ENCODE measurements around the gene KCNK3.
"Not testable (repeated sequence)": the region's sequence is repeated elsewhere in the genome, so short reads cannot be mapped to it uniquely, and the experiment has no call there.

Gene KCNK3

DNA sequence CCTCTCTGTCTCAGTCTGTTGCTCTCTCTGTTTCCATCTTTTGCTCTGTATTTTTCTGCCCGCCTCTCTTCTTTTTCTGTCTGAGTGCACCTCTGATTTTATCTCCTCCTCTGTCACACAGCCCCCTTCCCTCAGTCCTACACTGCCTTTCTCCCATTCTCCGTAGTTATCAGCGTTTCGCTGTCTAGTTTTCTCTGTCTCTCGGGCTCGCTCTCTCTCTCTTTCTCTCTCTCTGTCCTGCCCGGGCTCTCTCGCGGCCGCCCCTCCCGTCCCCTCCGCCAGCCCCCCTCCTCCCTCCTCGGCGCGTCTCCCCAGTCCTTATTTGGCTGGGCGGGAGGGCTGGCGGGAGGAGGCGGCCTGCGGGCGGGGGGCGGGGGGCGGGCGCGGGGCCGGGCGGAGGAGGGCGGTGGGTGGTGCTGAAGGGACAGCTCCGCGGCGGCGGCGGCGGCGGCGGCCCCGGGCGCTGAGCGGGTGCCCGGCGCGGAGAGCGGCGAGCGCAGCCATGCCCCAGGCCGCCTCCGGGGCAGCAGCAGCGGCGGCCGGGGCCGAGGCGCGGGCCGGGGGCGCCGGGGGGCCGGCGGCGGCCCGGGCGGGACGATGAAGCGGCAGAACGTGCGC lies at the start of gene KCNK3:
Gene KCNK3 (plus strand): TSS at position 444 of the 618 bp plus-strand sequence. CDS start 154 bp downstream, at position 598.
- DNase-seq (ENCODE audit: low spot score) = no peak

- DNase-seq (ENCODE audit: low spot score) = no peak
These were observed 48.2 kb upstream of the KCNK3 start for GRCh38 chr2:26644188-26644835.

GRCh38 chr2:26645762-26646161 lies 46.8 kb upstream of the KCNK3 start:
- DNase-seq (ENCODE audit: low spot score) = no peak

GRCh38 chr2:26646986-26647672 lies 45.4 kb upstream of the KCNK3 start:
- no peak for DNase-seq (ENCODE audit: low spot score)

DNA sequence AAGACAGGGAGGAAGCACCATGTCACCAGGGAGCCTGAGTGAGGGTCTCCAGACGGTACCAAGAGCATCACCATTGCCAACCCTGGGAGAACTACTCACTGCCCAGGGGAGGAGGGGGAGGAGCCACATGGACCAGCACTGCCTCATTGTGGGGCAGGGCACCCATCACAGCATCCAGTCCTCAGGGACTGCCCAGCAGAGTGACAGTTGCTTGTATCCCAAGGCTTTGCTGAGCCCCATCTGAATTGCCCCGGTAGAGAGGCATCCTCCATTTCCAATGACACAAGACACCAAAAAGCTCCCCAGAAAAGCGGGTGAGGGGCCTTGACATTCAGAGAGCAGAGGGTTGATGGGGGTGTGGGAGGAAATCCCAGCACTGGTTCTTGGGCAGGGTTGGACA lies 44.5 kb upstream of the KCNK3 start:
- no peak for DNase-seq (ENCODE audit: low spot score)

GRCh38 chr2:26648516-26648915 lies 44.0 kb upstream of the KCNK3 start:
- DNase-seq (ENCODE audit: low spot score) = no peak

DNA sequence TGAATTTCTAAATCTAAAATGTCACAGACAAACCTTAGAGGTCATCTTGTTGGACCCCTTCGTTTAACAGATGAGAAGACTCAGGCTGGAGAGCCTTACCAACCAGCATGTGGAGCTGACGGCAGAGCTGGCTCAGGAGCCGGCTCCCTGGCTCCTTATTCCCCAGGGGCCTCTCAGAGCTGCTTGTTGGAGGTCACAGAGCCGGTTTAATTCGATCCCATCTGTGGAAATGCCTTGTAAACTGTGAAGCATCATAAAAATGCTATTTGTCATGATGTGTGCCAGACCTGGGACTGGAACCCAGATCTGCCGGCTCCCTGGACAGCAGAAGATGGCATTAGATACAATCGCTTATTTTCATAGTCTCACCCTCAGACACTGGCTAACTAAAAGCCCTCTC lies 43.2 kb upstream of the KCNK3 start:
- DNase-seq (ENCODE audit: low spot score) = no peak

GRCh38 chr2:26649992-26650712 lies 42.4 kb upstream of the KCNK3 start:
- DNase-seq (ENCODE audit: low spot score) = no peak

DNA sequence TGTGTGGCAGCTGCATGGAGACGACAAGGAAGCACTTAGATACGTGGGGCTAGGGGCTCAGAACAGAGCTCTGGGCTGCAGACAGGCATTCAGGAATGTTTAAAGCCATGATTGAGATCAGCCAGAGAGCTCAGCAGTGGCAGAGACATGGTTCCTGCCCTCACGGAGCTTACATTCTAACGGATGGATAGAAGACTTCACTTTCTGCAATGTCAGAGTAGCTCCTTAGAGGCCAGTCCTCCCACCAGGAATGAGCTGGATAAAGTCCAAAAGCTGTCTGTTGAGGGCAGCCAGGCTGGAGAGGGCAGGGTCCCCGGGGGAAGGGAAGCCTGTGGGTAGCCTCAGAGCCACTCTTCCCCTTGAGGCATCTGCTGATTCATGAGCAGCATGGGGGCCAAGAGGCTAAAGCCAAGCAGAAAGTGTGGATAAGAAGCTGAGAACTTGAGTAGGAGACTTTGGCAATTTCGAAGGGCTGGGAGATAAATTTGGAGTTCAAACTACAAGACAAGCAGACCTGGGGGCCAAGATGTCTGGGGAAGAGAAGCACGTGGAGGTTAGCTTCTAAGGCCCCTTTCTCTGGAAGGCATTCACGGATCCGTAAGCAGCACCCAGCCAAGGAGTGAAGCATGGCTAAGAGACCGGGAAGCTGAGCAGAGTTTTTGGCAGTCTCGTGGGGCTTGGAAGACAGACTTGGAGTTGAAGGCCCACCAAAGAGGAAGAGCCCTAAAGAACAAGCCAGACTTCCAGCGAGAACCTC lies 41.6 kb upstream of the KCNK3 start:
- DNase-seq (ENCODE audit: low spot score) = no peak

GRCh38 chr2:26651470-26651771 lies 41.1 kb upstream of the KCNK3 start:
- DNase-seq (ENCODE audit: low spot score) = no peak

DNA sequence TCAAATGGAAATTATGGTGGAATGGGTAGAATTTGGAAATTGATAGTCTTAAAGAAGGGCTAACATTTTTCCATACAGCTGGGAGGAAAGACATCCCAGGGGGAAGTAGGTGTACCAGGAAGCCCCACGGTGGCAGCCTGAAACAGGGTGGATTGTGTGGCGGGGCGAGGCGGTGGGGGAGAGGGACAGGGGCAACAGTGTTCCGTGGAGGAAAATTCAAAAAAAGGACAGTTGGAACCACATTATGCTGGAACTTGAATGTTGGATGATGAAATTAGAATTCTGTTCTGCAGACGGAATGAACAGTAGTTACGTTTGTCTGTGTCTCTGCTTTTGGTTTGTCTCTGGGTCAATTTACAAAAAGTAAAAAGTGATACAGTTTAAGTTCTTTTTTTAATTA lies 40.7 kb upstream of the KCNK3 start:
- DNase-seq (ENCODE audit: low spot score) = no peak

GRCh38 chr2:26652361-26653041 lies 40.0 kb upstream of the KCNK3 start:
- no peak for DNase-seq (ENCODE audit: low spot score)

GRCh38 chr2:26653207-26654060 lies 39.1 kb upstream of the KCNK3 start:
- DNase-seq (ENCODE audit: low spot score) = no peak

DNA sequence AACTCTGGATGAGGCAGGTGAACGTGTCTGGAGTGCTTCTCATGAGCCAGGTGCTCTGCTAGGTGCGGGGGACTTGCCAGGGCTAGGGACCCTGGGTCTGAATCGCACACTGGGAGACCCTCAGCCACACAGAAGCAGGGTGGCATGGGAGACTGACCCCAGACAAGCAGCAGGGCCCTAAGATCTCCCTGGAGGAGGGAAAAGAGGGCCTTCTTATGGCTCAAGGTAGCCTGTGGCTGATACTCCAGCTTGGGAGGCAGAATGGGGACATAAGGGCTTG lies 38.5 kb upstream of the KCNK3 start:
- DNase-seq (ENCODE audit: low spot score) = no peak

- DNase-seq (ENCODE audit: low spot score) = not testable (repeated sequence)
These were observed 37.4 kb upstream of the KCNK3 start for GRCh38 chr2:26655120-26655519.

DNA sequence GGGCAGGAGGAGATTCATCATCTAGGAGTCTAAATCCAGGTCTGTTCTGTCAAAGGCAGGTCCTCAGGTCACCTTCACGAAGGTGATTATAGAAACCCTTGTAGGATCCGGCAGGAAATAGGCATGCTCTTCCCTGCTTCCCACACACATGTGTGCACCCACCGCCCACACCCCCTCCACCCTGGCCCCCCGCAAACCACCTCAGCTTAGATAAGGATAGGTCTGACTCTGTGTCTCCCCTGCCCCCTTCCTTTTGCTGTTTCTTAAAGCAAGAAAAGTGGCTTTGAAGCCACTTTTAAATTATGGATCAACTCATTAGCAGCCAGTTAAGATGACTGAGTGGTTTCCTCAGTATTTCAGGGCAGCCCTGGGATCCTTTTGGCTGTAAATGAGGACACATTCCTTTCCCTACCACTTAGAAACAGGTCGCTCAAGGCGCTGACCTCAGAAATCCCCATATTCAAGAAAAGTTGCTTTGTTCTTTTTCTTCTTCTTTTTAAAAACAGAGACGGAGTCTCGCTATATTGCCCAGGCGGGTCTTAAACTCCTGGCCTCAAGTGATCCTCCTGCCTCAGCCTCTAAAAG lies 36.8 kb upstream of the KCNK3 start:
- DNase-seq (ENCODE audit: low spot score) = no peak

- DNase-seq (ENCODE audit: low spot score) = no peak
These were observed 35.3 kb upstream of the KCNK3 start for GRCh38 chr2:26657265-26657664.

- DNase-seq (ENCODE audit: low spot score) = no peak
These were observed 33.7 kb upstream of the KCNK3 start for GRCh38 chr2:26658691-26659346.

DNA sequence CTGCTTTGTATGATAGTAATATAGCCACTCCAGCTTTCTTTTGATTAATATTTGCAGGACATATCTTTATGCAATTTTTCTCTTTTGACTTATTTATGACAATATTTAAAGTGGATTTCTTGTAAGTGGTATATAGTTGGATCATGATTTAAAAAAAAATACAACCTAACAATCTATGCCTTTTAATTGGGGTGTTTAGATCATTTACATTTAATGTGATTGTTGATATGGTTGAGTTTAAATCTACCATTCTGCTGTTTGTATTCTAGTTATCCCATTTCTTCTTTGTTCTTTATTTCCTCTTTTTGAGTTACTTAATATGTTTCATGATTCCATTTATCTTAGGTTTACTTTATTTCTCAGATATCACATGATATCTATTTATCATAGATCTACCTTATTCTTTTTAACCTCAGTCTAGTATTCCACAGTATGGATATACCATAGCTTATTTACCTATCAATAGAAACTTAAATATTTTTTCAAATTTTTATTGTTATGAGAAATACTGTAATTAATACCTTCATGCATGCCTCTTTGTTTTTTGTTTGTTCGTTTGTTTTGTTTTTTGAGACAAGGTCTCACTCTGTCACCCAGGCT lies 32.1 kb upstream of the KCNK3 start:
- no peak for DNase-seq (ENCODE audit: low spot score)

DNA sequence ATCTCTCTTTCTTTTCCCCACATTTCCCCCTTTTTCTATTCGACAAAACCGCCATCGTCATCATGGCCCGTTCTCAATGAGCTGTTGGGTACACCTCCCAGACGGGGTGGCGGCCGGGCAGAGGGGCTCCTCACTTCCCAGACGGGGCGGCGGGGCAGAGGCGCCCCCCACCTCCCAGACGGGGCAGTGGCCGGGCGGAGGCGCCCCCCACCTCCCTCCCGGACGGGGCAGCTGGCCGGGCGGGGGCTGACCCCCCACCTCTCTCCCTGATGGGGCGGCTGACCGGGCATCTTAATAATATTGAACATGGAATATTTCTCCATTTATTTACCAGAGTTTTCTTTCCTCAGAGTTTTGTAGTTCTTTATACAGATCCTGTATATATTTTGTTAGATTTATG lies 27.2 kb upstream of the KCNK3 start:
- DNase-seq (ENCODE audit: low spot score) = not testable (repeated sequence)

Data from putamen (tissue), 1 donor.